Endothelial cell of umbilical vein (primary cell): Measurements from ENCODE around the gene LHX2. TPM values are rescaled to one million over a fixed set of nuclear protein-coding genes. Genes with fewer than 3 reads are reported as not detected.

ENCODE experiments used
- BruUV-seq: library from RNA; stranded (reverse); fragments of 400-500 nt; replicated peaks from 2 replicates; lab custom pipeline; 2021; lab: Mats Ljungman, UMichigan
- CTCF ChIA-PET: fragments of 300-600, 350-600 bp; sonication (Branson Sonifier 250); formaldehyde crosslinking; loops from one replicate; lab custom pipeline; 2021; ENCODE audit warnings: antibody characterized with exemption, inconsistent platforms; lab: Charles Lee
- POLR2A ChIA-PET: fragments of 300-600, 350-600 bp; sonication (Branson Sonifier 250); formaldehyde crosslinking; loops from one replicate; lab custom pipeline; 2021; ENCODE audit warnings: antibody characterized with exemption, inconsistent platforms; lab: Charles Lee
- DNase-seq: peaks from one replicate; pipeline ENCODE4 v3.0.0-alpha.2; 2011; ENCODE audit warnings: low read depth, low spot score
- FAIRE-seq: peaks from 2 replicates; lab custom pipeline; 2011; peaks lifted over from hg19 to GRCh38; lab: Jason Lieb, UNC
- H2AFZ ChIP-seq: 2 replicates; pipeline ENCODE4 v1.6.0; 2012; ENCODE audit warnings: low read depth, low read length, control low read depth, inconsistent platforms
- H3K27ac ChIP-seq: 2 replicates; pipeline ENCODE4 v1.5.1; 2011; ENCODE audit warnings: low read depth, mild to moderate bottlenecking, control low read depth, low read length, moderate library complexity; ENCODE audit not compliant: insufficient read depth
- H3K27me3 ChIP-seq, 2 experiments: 2 replicates each; pipeline versions ENCODE4 v1.6.0 to v1.6.1; 2011; ENCODE audit warnings: low read length in 2 of 2, mixed read lengths in 1 of 2; ENCODE audit not compliant: control insufficient read depth in 2 of 2, insufficient read depth in 2 of 2
- H3K36me3 ChIP-seq, 2 experiments: 2 replicates in 1 of 2; 3 replicates in 1 of 2; pipeline ENCODE4 v1.5.1; 2011; ENCODE audit warnings: low read length in 2 of 2, mild to moderate bottlenecking in 1 of 2, moderate library complexity in 1 of 2; ENCODE audit not compliant: control insufficient read depth in 2 of 2, insufficient read depth in 2 of 2; ENCODE audit errors: extremely low read depth in 1 of 2
- H3K4me1 ChIP-seq: 3 replicates; pipeline ENCODE4 v1.5.1; 2011; ENCODE audit warnings: mild to moderate bottlenecking, low read length; ENCODE audit not compliant: control insufficient read depth, insufficient read depth; ENCODE audit errors: extremely low read depth
- H3K4me2 ChIP-seq: 2 replicates; pipeline ENCODE4 v1.6.1; 2011; ENCODE audit warnings: low read length, control low read depth, mixed read lengths; ENCODE audit not compliant: insufficient read depth
- H3K4me3 ChIP-seq, 3 experiments: fragments of 200-600 bp in 1 of 3; sonication (generic), shearing (Covaris generic) in 1 of 3; replicated peaks in 1 of 3; 2 replicates each; pipeline ENCODE4 v1.5.1; 2011 to 2016; ENCODE audit warnings: control low read depth in 3 of 3, low read length in 3 of 3, mild to moderate bottlenecking in 2 of 3, inconsistent platforms in 1 of 3, low read depth in 1 of 3, moderate library complexity in 1 of 3; ENCODE audit not compliant: insufficient read depth in 1 of 3
- H3K79me2 ChIP-seq: 2 replicates; pipeline ENCODE4 v1.6.0; 2012; ENCODE audit warnings: low read length, inconsistent platforms; ENCODE audit not compliant: control insufficient read depth, insufficient read depth
- H3K9ac ChIP-seq: replicated peaks from 2 replicates; pipeline ENCODE3; 2011; ENCODE audit warnings: low read length, control low read depth; ENCODE audit not compliant: insufficient read depth; ENCODE audit errors: extremely low read depth
- H3K9me1 ChIP-seq: replicated peaks from 3 replicates; pipeline ENCODE4 v1.6.0; 2011; ENCODE audit warnings: mild to moderate bottlenecking, low read length; ENCODE audit not compliant: control insufficient read depth, insufficient read depth; ENCODE audit errors: extremely low read depth
- H3K9me3 ChIP-seq: replicated peaks from 2 replicates; pipeline ENCODE4 v1.5.1; 2012; ENCODE audit warnings: low read length, inconsistent platforms; ENCODE audit not compliant: control insufficient read depth, insufficient read depth
- H4K20me1 ChIP-seq: replicated peaks from 2 replicates; pipeline ENCODE3; 2011; ENCODE audit warnings: mild to moderate bottlenecking, low read length; ENCODE audit not compliant: control insufficient read depth, insufficient read depth; ENCODE audit errors: extremely low read depth
- CTCF ChIP-seq, 2 donors: IDR thresholded peaks; 1 replicate in 1 of 2; 2 replicates in 1 of 2; pipeline ENCODE4 v1.5.1; 2011; ENCODE audit warnings: low read length in 2 of 2, mild to moderate bottlenecking in 2 of 2, moderate library complexity in 2 of 2, control low read depth in 1 of 2, inconsistent platforms in 1 of 2, low read depth in 1 of 2; ENCODE audit not compliant: insufficient read depth in 1 of 2; ENCODE audit errors: extremely low read depth in 1 of 2
- EZH2 ChIP-seq: IDR thresholded peaks from 2 replicates; pipeline ENCODE4 v1.6.1; 2012; ENCODE audit warnings: borderline replicate concordance, low read depth, mild to moderate bottlenecking, moderate library complexity, low read length, inconsistent platforms; ENCODE audit not compliant: severe bottlenecking
- FOS ChIP-seq: IDR thresholded peaks from 2 replicates; pipeline ENCODE4 v1.6.1; 2011; ENCODE audit warnings: mild to moderate bottlenecking, low read length, moderate library complexity, borderline replicate concordance; ENCODE audit not compliant: insufficient read depth
- GATA2 ChIP-seq: IDR thresholded peaks from 2 replicates; pipeline ENCODE4 v1.7.0; 2011; ENCODE audit warnings: low read depth, mild to moderate bottlenecking, moderate library complexity, mixed read lengths, low read length; ENCODE audit not compliant: insufficient read length, insufficient read depth
- JUN ChIP-seq: IDR thresholded peaks from 2 replicates; pipeline ENCODE4 v1.6.1; 2011; ENCODE audit warnings: borderline replicate concordance, low read depth; ENCODE audit not compliant: insufficient read length, insufficient read depth
- MAX ChIP-seq: IDR thresholded peaks from 2 replicates; pipeline ENCODE4 v1.6.1; 2011; ENCODE audit not compliant: insufficient read depth, insufficient read length
- MYC ChIP-seq: IDR thresholded peaks from one replicate; pipeline ENCODE4 v1.6.1; 2011; ENCODE audit warnings: mild to moderate bottlenecking, low read depth, low read length
- POLR2A ChIP-seq: IDR thresholded peaks from 2 replicates; pipeline ENCODE4 v1.6.1; 2012; ENCODE audit warnings: low read depth, mild to moderate bottlenecking, control low read depth, low read length
- POLR2AphosphoS5 ChIP-seq: IDR thresholded peaks from 2 replicates; pipeline ENCODE4 v1.6.1; 2012; ENCODE audit warnings: low read depth, mild to moderate bottlenecking, control low read depth, low read length, moderate library complexity; ENCODE audit not compliant: insufficient read depth
- dilution Hi-C: fragments of 300-500 bp; cut with MboI; formaldehyde crosslinking; loops from one replicate; pipeline ENCODE4 v1.15.0; 2019; ENCODE audit warnings: low sequenced_read_pairs; ENCODE audit not compliant: extremely low pct_ligation_motif_present
- intact Hi-C: fragments of 100-400 bp; cut with micrococcal nuclease; formaldehyde crosslinking; loops from one replicate; pipeline ENCODE4 v1.10.0; 2022
- polyA plus RNA-seq, 4 experiments: library from polyadenylated mRNA; depleted of rRNA in 3 of 4; stranded (reverse) in 3 of 4; unstranded in 1 of 4; fragments of >200 nt; gene quantifications; 2 replicates each; pipeline versions ENCODE4 v1.2.1 to v1.2.3, GENCODE V29; 2011 to 2012; ENCODE audit warnings: missing spikeins in 1 of 4
- total RNA-seq: library from RNA; stranded (reverse); gene quantifications from 2 replicates; pipeline ENCODE4 v1.2.3, GENCODE V29; 2021

LHX2 gene
- total and polyA plus RNA-seq, 2 donors (not counting 3 experiments of a cell fraction or from before 2014, with no cell fraction given): not detected

- Histone ChIP-seq H3K27me3 (peaks cover 86 to 88% of the 10 kb centered on the region in 2 experiments), H3K9me3 (no peaks in the 10 kb centered on the region), H3K27ac (no peak overlapping the region), H3K36me3 (no peaks in the 10 kb centered on the region), H3K4me3 (no peak overlapping the region), H3K4me2 (no peak overlapping the region), H3K4me1 (no peaks in the 10 kb centered on the region), H2AFZ (no peak overlapping the region), H3K9ac (no peak overlapping the region), H3K79me2 (no peaks in the 10 kb centered on the region), H4K20me1 (no peaks in the 10 kb centered on the region), H3K9me1 (no peaks in the 10 kb centered on the region)
- FAIRE-seq (no peak), DNase-seq (no peak)
- ChIA-PET POLR2A (no interaction called here), CTCF (interaction anchor here (1.1 kb wide), 1 partner anchor 10 kb away, joined by 4 read pairs; no protein-coding TSS in a partner anchor)
- dilution Hi-C loops: no loop called here
- BruUV-seq: no TSS peak
- intact Hi-C loops: no loop called here
- TF ChIP-seq GATA2 (no peak), EZH2 (peak; percentile 81)
Measured at GRCh38 chr9:124020520-124021384, 9.2 kb downstream of the LHX2 start.

GRCh38 chr9:124021385-124021769 is 9.8 kb downstream of the LHX2 start:
- H2AFZ ChIP-seq: no peak overlapping the region
- dilution Hi-C loops: no loop called here
- FAIRE-seq (no peak), DNase-seq (no peak)
- H3K36me3 ChIP-seq: no peaks in the 10 kb centered on the region
- TF ChIP-seq GATA2: no peak
- TF ChIP-seq MYC: no peak
- no peak for TF ChIP-seq POLR2A
- no peak for TF ChIP-seq CTCF (IDR thresholded peaks at IDR 0.05; ENCODE audit: extremely low read depth in 1 of 2, insufficient read depth in 1 of 2, low read depth in 1 of 2, low read length in 2 of 2)
- TF ChIP-seq FOS: no peak
- no peak for TF ChIP-seq EZH2
- TF ChIP-seq POLR2AphosphoS5: no peak
- no peak for TF ChIP-seq MAX
- TF ChIP-seq JUN: no peak
- POLR2A ChIA-PET: no interaction called here
- no peaks in the 10 kb centered on the region for H3K4me1 ChIP-seq
- H3K27ac ChIP-seq: no peak overlapping the region
- CTCF ChIA-PET: interaction anchor here (1.1 to 1.3 kb wide), 2 partner anchors 11 to 478 kb away, joined by 3 to 4 read pairs; no protein-coding TSS in a partner anchor
- no peak overlapping the region for H3K4me3 ChIP-seq
- no peaks in the 10 kb centered on the region for H3K79me2 ChIP-seq
- no peaks in the 10 kb centered on the region for H4K20me1 ChIP-seq
- peaks cover 81% of the 10 kb centered on the region in 2 experiments for H3K27me3 ChIP-seq
- no peaks in the 10 kb centered on the region for H3K9me3 ChIP-seq
- no TSS peak for BruUV-seq
- intact Hi-C loops: no loop called here
- no peaks in the 10 kb centered on the region for H3K9me1 ChIP-seq
- no peak overlapping the region for H3K4me2 ChIP-seq
- H3K9ac ChIP-seq: no peak overlapping the region
